Progenitor cell of endocrine pancreas (in vitro differentiated cells): ENCODE results near the gene ATP2B2. TPM values are rescaled to one million over a fixed set of nuclear protein-coding genes. Genes with fewer than 3 reads are reported as not detected.

Source experiments
- DNase-seq: peaks from one replicate; pipeline ENCODE4 v3.0.0; 2021; ENCODE audit warnings: low spot score; ENCODE audit not compliant: unreplicated experiment
- H3K27ac Mint-ChIP-seq: 2 replicates; pipeline ENCODE4 v1.8.0; 2021; ENCODE audit warnings: mild to moderate bottlenecking, moderate library complexity, mixed read lengths
- H3K27me3 Mint-ChIP-seq: 2 replicates; pipeline ENCODE4 v1.8.0; 2021; ENCODE audit warnings: mixed read lengths
- H3K36me3 Mint-ChIP-seq: 2 replicates; pipeline ENCODE4 v1.8.0; 2022; ENCODE audit warnings: mixed read lengths; ENCODE audit not compliant: insufficient read depth
- H3K4me1 Mint-ChIP-seq: 2 replicates; pipeline ENCODE4 v1.8.0; 2021; ENCODE audit warnings: low read depth, mixed read lengths
- H3K4me3 Mint-ChIP-seq: 2 replicates; pipeline ENCODE4 v1.8.0; 2021; ENCODE audit warnings: low read depth, mild to moderate bottlenecking, moderate library complexity, mixed read lengths
- H3K9me3 Mint-ChIP-seq: 2 replicates; pipeline ENCODE4 v1.8.0; 2021; ENCODE audit warnings: low read depth, mixed read lengths
- CTCF ChIP-seq: fragments of 200-600 bp; sonication (generic); IDR thresholded peaks from one replicate; pipeline ENCODE4 v1.5.0; 2021; ENCODE audit warnings: antibody characterized with exemption, mild to moderate bottlenecking; ENCODE audit not compliant: unreplicated experiment
- total RNA-seq: library from RNA; stranded (reverse); gene quantifications from 2 replicates; pipeline ENCODE4 v1.2.1, GENCODE V29; 2021

Gene ATP2B2
- total RNA-seq, 1 donor from 2014 or later: 0.07 TPM

GRCh38 chr3:10357095-10357494 lies 148.3 kb downstream of the ATP2B2 start:
- no peak for TF ChIP-seq CTCF
- H3K27me3 Mint-ChIP-seq: peaks cover 18% of the 10 kb centered on the region
- no peaks in the 10 kb centered on the region for H3K36me3 Mint-ChIP-seq
- H3K9me3 Mint-ChIP-seq: peaks cover 2% of the 10 kb centered on the region
- no peak for DNase-seq
- no peak overlapping the region for H3K4me3 Mint-ChIP-seq
- H3K27ac Mint-ChIP-seq: no peak overlapping the region
- H3K4me1 Mint-ChIP-seq: no peaks in the 10 kb centered on the region

GRCh38 chr3:10356461-10356981 lies 148.9 kb downstream of the ATP2B2 start:
- Mint-ChIP-seq H3K27me3 (peaks cover 16% of the 10 kb centered on the region), H3K4me1 (no peaks in the 10 kb centered on the region), H3K9me3 (peaks cover 2% of the 10 kb centered on the region), H3K4me3 (no peak overlapping the region), H3K36me3 (no peaks in the 10 kb centered on the region), H3K27ac (no peak overlapping the region)
- DNase-seq: no peak
- TF ChIP-seq CTCF: no peak

GRCh38 chr3:10354361-10355015 lies 150.9 kb downstream of the ATP2B2 start:
- no peak for TF ChIP-seq CTCF
- Mint-ChIP-seq H3K27me3 (peaks cover 13% of the 10 kb centered on the region), H3K27ac (no peak overlapping the region), H3K9me3 (no peaks in the 10 kb centered on the region), H3K4me3 (no peak overlapping the region), H3K4me1 (no peaks in the 10 kb centered on the region), H3K36me3 (no peaks in the 10 kb centered on the region)
- no peak for DNase-seq

GRCh38 chr3:10353661-10354360 lies 151.6 kb downstream of the ATP2B2 start:
- Mint-ChIP-seq H3K27ac (no peak overlapping the region), H3K36me3 (no peaks in the 10 kb centered on the region), H3K27me3 (peaks cover 13% of the 10 kb centered on the region), H3K9me3 (no peaks in the 10 kb centered on the region), H3K4me3 (no peak overlapping the region), H3K4me1 (no peaks in the 10 kb centered on the region)
- DNase-seq: no peak
- no peak for TF ChIP-seq CTCF

GRCh38 chr3:10353160-10353559 lies 152.2 kb downstream of the ATP2B2 start:
- no peaks in the 10 kb centered on the region for H3K36me3 Mint-ChIP-seq
- H3K27ac Mint-ChIP-seq: no peak overlapping the region
- no peak overlapping the region for H3K4me3 Mint-ChIP-seq
- H3K27me3 Mint-ChIP-seq: peaks cover 13% of the 10 kb centered on the region
- no peaks in the 10 kb centered on the region for H3K4me1 Mint-ChIP-seq
- TF ChIP-seq CTCF: no peak
- DNase-seq: no peak
- no peaks in the 10 kb centered on the region for H3K9me3 Mint-ChIP-seq
